H9 (cell line): ENCODE data around the gene GSN. TPM values are rescaled to one million over a fixed set of nuclear protein-coding genes. Genes with fewer than 3 reads are reported as not detected.

ENCODE experiments used
- DNase-seq: peaks from one replicate; pipeline ENCODE4 v3.0.0-alpha.2; 2017
- H2AFZ ChIP-seq: one replicate; pipeline ENCODE4 v1.6.1; 2013; ENCODE audit warnings: mild to moderate bottlenecking, low read length, control low read depth, moderate library complexity
- H2AK5ac ChIP-seq: 2 replicates; pipeline ENCODE4 v1.6.1; 2013; ENCODE audit warnings: low read length, control low read depth, mixed read lengths; ENCODE audit not compliant: insufficient read length
- H2BK120ac ChIP-seq: one replicate; pipeline ENCODE4 v1.6.1; 2013; ENCODE audit warnings: low read depth, mild to moderate bottlenecking, low read length, control low read depth, inconsistent platforms; ENCODE audit not compliant: poor library complexity, severe bottlenecking
- H2BK12ac ChIP-seq: 2 replicates; pipeline ENCODE4 v1.6.1; 2013; ENCODE audit warnings: low read length, control low read depth, mixed read lengths, low read depth; ENCODE audit not compliant: insufficient read length
- H2BK15ac ChIP-seq: 2 replicates; pipeline ENCODE4 v1.6.1; 2013; ENCODE audit warnings: low read depth, low read length, control low read depth
- H2BK20ac ChIP-seq: one replicate; pipeline ENCODE4 v1.6.1; 2013; ENCODE audit warnings: low read depth, mild to moderate bottlenecking, low read length, control low read depth, inconsistent platforms; ENCODE audit not compliant: poor library complexity, severe bottlenecking
- H2BK5ac ChIP-seq: 2 replicates; pipeline ENCODE4 v1.6.1; 2013; ENCODE audit warnings: low read length, control low read depth, mixed read lengths; ENCODE audit not compliant: insufficient read length
- H3K14ac ChIP-seq: 2 replicates; pipeline ENCODE4 v1.6.1; 2013; ENCODE audit warnings: low read length, control low read depth; ENCODE audit not compliant: insufficient read depth
- H3K18ac ChIP-seq: 2 replicates; pipeline ENCODE4 v1.6.1; 2013; ENCODE audit warnings: low read depth, mild to moderate bottlenecking, mixed read lengths, low read length, control low read depth; ENCODE audit not compliant: insufficient read length
- H3K23ac ChIP-seq: 2 replicates; pipeline ENCODE4 v1.6.1; 2013; ENCODE audit warnings: low read length, control low read depth, mixed read lengths, low read depth; ENCODE audit not compliant: insufficient read length
- H3K23me2 ChIP-seq: 2 replicates; pipeline ENCODE4 v1.6.1; 2013; ENCODE audit warnings: low read depth, mild to moderate bottlenecking, mixed read lengths, low read length, control low read depth; ENCODE audit not compliant: insufficient read length, poor library complexity, severe bottlenecking
- H3K27ac ChIP-seq: 2 replicates; pipeline ENCODE4 v1.5.1; 2013; ENCODE audit warnings: low read length, control low read depth, mixed read lengths, low read depth; ENCODE audit not compliant: insufficient read length
- H3K27me3 ChIP-seq: 2 replicates; pipeline ENCODE4 v1.6.1; 2013; ENCODE audit warnings: low read length, control low read depth, inconsistent platforms; ENCODE audit not compliant: insufficient read depth
- H3K4ac ChIP-seq: 2 replicates; pipeline ENCODE4 v1.6.1; 2013; ENCODE audit warnings: low read depth, mild to moderate bottlenecking, control low read depth, inconsistent platforms, low read length, moderate library complexity
- H3K4me1 ChIP-seq: 2 replicates; pipeline ENCODE4 v1.6.1; 2013; ENCODE audit warnings: low read length, control low read depth, inconsistent platforms; ENCODE audit not compliant: insufficient read depth
- H3K4me2 ChIP-seq: 2 replicates; pipeline ENCODE4 v1.6.1; 2013; ENCODE audit warnings: low read length, control low read depth, mixed read lengths; ENCODE audit not compliant: insufficient read length, insufficient read depth
- H3K56ac ChIP-seq: 2 replicates; pipeline ENCODE4 v1.6.1; 2013; ENCODE audit warnings: low read depth, mild to moderate bottlenecking, mixed read lengths, low read length, control low read depth; ENCODE audit not compliant: insufficient read length
- H3K79me1 ChIP-seq: 2 replicates; pipeline ENCODE4 v1.6.1; 2013; ENCODE audit warnings: low read depth, mild to moderate bottlenecking, moderate library complexity, low read length, control low read depth, inconsistent platforms; ENCODE audit not compliant: insufficient read depth, poor library complexity, severe bottlenecking
- H3K79me2 ChIP-seq: 2 replicates; pipeline ENCODE4 v1.6.1; 2013; ENCODE audit warnings: low read length, control low read depth, inconsistent platforms; ENCODE audit not compliant: insufficient read depth
- H3K9ac ChIP-seq: 2 replicates; pipeline ENCODE4 v1.6.1; 2013; ENCODE audit warnings: low read length, control low read depth, mixed read lengths; ENCODE audit not compliant: insufficient read length; ENCODE audit errors: extremely low read depth
- H3K9me3 ChIP-seq: one replicate; pipeline ENCODE4 v1.6.1; 2013; ENCODE audit warnings: low read depth, low read length, inconsistent platforms; ENCODE audit not compliant: control insufficient read depth
- H3T11ph ChIP-seq: one replicate; pipeline ENCODE4 v1.6.1; 2013; ENCODE audit warnings: mild to moderate bottlenecking, low read length, control low read depth, inconsistent platforms
- H4K20me1 ChIP-seq: one replicate; pipeline ENCODE4 v1.6.1; 2013; ENCODE audit not compliant: control insufficient read depth, insufficient read length, insufficient read depth
- H4K5ac ChIP-seq: 2 replicates; pipeline ENCODE4 v1.6.1; 2013; ENCODE audit warnings: low read depth, mild to moderate bottlenecking, mixed read lengths, low read length, control low read depth; ENCODE audit not compliant: insufficient read length
- H4K8ac ChIP-seq: replicated peaks from 2 replicates; pipeline ENCODE4 v1.6.1; 2013; ENCODE audit warnings: low read length, control low read depth, mixed read lengths, low read depth; ENCODE audit not compliant: insufficient read length
- H4K91ac ChIP-seq: 2 replicates; pipeline ENCODE4 v1.6.1; 2013; ENCODE audit warnings: low read depth, mild to moderate bottlenecking, moderate library complexity, mixed read lengths, low read length, control low read depth; ENCODE audit not compliant: insufficient read length
- H3K27ac Mint-ChIP-seq, 3 experiments: 2 replicates in 2 of 3; 3 replicates in 1 of 3; pipeline ENCODE4 v1.8.0; 2020 to 2021; ENCODE audit warnings: mixed read lengths in 3 of 3, mild to moderate bottlenecking in 1 of 3, moderate library complexity in 1 of 3
- H3K27me3 Mint-ChIP-seq: 2 replicates; pipeline ENCODE4 v1.8.0; 2021; ENCODE audit warnings: low read depth, mild to moderate bottlenecking, moderate library complexity, mixed read lengths
- H3K36me3 Mint-ChIP-seq, 3 experiments: 2 replicates in 2 of 3; 3 replicates in 1 of 3; pipeline ENCODE4 v1.8.0; 2020 to 2021; ENCODE audit warnings: low read depth in 3 of 3, mixed read lengths in 3 of 3; ENCODE audit not compliant: insufficient read depth in 1 of 3
- H3K4me1 Mint-ChIP-seq, 2 experiments: 2 replicates each; pipeline ENCODE4 v1.8.0; 2020; ENCODE audit warnings: mixed read lengths in 2 of 2
- H3K4me3 Mint-ChIP-seq, 2 experiments: 2 replicates in 1 of 2; 3 replicates in 1 of 2; pipeline ENCODE4 v1.8.0; 2020 to 2021; ENCODE audit warnings: mild to moderate bottlenecking in 2 of 2, mixed read lengths in 2 of 2, moderate library complexity in 1 of 2
- H3K9me3 Mint-ChIP-seq, 2 experiments: 2 replicates in 1 of 2; 3 replicates in 1 of 2; pipeline ENCODE4 v1.8.0; 2020; ENCODE audit warnings: mild to moderate bottlenecking in 2 of 2, mixed read lengths in 2 of 2, moderate library complexity in 1 of 2
- WGBS: extraction: QIAGEN DNeasy Blood & Tissue Kit; methylation state at CpG from one replicate; pipeline ENCODE4 v1.1.7; 2013; ENCODE audit warnings: missing lambda C conversion rate, low lambda C conversion rate, mixed read lengths; ENCODE audit not compliant: insufficient read length; ENCODE audit errors: extremely low coverage; 5-methylcytosine and 5-hydroxymethylcytosine counted together
- total RNA-seq: library from RNA; stranded (reverse); gene quantifications from 2 replicates; pipeline ENCODE4 v1.2.1, GENCODE V29; 2021
- TF ChIP-seq, protein P1 (sequence below): fragments of 200-600 bp; sonication (generic); conservative IDR thresholded peaks from 3 replicates; pipeline ENCODE4 v1.8.0; 2021; ENCODE audit warnings: antibody characterized with exemption, mild to moderate bottlenecking

Gene GSN
- total RNA-seq, 1 experiment from 2014 or later = 14.9 TPM

DNA sequence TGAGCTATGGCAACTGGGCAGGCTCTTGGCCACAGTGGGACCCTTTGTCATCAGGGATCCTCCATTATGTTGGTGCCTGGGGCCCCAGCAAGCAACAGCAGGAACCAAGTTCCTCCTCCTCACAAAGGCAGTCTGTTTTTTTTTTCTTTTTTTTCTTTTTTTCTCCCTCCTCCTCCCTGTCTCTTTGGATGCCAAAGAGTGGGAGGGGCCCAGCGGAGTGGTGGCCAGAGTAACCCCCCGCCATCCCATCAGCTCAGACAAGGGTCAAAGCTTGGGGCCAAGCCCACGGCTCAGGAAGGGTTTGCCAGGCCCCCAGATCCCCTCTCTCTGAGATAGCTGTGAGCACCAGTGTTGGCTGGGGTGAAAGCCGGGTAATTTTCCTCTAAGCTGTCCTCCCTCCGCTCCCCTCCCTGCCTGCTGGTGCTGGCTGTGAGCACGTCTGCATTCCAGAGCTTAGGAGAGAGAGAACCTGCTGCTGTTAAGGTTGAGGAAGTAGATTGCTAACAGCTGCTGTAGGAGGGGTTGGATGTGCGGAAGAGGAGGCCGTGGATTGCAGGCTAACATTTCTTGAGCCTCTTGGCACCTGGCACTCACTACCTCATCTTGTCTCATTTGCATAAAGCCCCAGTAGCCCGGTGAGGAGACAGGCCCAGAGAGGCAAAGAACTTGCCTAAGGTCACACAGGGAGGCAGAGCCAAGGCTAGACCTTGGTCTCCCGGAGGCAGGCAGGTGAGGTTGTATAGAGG lies 21.2 kb downstream of the GSN start:
- H3K36me3 Mint-ChIP-seq = peaks cover 0 to 2% (median 0%) of the 10 kb centered on the region in 3 experiments; a peak in 2 of 7 replicates
- Histone ChIP-seq H3K23me2 (peaks cover 6% of the 10 kb centered on the region), H3K4me1 (peaks cover 12% of the 10 kb centered on the region), H3K56ac (no peak overlapping the region), H3K14ac (no peak overlapping the region), H4K20me1 (no peaks in the 10 kb centered on the region), H2BK15ac (no peak overlapping the region), H2BK5ac (no peak overlapping the region), H4K5ac (no peak overlapping the region), H3K23ac (no peak overlapping the region), H2AFZ (no peak overlapping the region), H4K8ac (no peak overlapping the region), H3K9me3 (no peaks in the 10 kb centered on the region), H3T11ph (no peak overlapping the region), H3K79me2 (no peaks in the 10 kb centered on the region), H2BK20ac (no peak overlapping the region), H2BK12ac (no peak overlapping the region), H3K4ac (no peak overlapping the region), H3K18ac (no peak overlapping the region), H2BK120ac (no peak overlapping the region), H3K9ac (no peak overlapping the region), H3K79me1 (no peaks in the 10 kb centered on the region), H3K27ac (no peak overlapping the region), H3K27me3 (peaks cover 31% of the 10 kb centered on the region; the same call in 1 of the 2 replicates), H3K4me2 (no peak overlapping the region), H2AK5ac (no peak overlapping the region), H4K91ac (no peak overlapping the region)
- H3K4me3 Mint-ChIP-seq = peak overlapping the region; percentile 14 to 37; a peak in 4 of 5 replicates
- H3K27me3 Mint-ChIP-seq = peaks cover 95% of the 10 kb centered on the region
- no CpG with 5 or more reads among the region's 10 CpGs for WGBS
- TF ChIP-seq, protein P1, sequence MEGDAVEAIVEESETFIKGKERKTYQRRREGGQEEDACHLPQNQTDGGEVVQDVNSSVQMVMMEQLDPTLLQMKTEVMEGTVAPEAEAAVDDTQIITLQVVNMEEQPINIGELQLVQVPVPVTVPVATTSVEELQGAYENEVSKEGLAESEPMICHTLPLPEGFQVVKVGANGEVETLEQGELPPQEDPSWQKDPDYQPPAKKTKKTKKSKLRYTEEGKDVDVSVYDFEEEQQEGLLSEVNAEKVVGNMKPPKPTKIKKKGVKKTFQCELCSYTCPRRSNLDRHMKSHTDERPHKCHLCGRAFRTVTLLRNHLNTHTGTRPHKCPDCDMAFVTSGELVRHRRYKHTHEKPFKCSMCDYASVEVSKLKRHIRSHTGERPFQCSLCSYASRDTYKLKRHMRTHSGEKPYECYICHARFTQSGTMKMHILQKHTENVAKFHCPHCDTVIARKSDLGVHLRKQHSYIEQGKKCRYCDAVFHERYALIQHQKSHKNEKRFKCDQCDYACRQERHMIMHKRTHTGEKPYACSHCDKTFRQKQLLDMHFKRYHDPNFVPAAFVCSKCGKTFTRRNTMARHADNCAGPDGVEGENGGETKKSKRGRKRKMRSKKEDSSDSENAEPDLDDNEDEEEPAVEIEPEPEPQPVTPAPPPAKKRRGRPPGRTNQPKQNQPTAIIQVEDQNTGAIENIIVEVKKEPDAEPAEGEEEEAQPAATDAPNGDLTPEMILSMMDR = no peak
- DNase-seq = peak; percentile 86
- peak overlapping the region in 2 of 3 experiments; percentile 29 to 94; a peak in 4 of 7 replicates for H3K27ac Mint-ChIP-seq
- no peaks in the 10 kb centered on the region; a peak in 1 of 5 replicates for H3K9me3 Mint-ChIP-seq
- H3K4me1 Mint-ChIP-seq = peaks cover 48 to 56% of the 10 kb centered on the region in 2 experiments
